ENCODE measurements around the gene NAE1.

The NAE1 gene

DNA sequence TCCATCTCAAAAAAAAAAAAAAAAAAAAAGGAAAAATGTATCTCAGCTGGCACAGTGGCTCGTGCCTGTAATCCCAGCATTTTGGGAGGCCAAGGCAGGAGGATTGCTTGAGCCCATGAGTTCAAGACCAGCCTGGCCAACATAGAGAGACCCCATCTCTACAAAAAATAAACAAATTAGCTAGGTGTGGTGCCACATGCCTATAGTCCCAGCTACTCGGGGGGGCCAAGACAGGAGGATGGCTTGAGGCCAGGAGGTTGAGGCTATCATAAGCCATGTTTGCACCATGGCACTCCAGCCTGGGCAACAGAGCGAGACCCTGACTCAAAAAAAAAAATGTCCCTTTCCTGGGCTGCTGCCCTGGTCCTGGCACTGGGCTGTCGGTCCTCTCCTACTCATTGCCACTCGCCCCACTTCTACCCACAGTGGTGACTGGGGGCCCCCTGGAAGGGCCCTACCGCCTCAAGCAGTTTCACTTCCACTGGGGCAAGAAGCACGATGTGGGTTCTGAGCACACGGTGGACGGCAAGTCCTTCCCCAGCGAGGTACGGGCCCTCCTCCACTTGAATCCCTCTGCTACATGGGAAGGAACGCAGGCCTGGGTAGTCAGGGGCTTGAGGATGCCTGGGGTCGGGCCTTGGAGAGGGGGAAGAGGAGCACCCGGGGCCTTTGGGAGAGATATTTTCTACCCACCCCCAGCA lies 19.5 kb upstream of the NAE1 start:
- DNase-seq (ENCODE audit: low read depth in 3 of 3): no peak

DNA sequence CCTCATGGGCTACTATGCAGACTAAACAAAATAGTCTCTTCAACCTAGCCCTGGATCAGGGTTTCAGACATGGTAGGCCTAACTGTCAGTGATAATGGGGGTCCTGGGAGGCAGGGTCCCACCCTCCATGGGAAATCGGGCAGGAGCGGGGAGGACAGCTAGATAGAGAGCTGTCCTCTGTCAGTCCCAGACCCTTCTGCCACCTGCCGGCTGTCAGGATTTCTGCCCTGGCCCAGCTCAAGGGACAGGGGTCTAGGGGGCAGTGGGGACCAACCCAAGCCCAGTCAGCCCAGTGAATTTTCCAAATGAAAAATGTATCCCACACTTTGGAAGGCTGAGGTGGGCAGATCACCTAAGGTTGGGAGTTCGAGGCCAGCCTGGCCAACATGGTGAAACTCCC lies 18.8 kb upstream of the NAE1 start:
- DNase-seq (ENCODE audit: low read depth in 3 of 3): no peak

DNA sequence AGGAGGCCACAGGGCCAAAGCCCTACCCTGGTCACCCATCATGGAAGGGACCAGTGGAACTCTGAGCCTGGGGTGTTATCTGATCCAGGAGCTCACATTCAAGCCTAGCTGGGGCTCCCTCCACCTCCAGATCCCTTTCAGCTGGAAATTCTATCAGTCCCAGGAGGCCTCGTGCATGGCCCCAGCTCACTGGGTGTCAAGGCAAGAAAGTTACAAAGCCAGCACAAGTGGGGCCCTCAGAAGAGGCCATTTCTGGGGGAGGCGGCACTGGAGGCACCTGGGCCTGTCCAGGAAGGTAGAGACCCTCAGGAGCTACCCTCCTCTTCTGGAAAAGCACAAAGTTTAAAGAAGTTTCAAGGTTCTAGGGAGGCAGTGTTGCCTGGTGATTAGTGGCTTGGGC lies 18.2 kb upstream of the NAE1 start:
- DNase-seq (ENCODE audit: low read depth in 3 of 3): no peak

DNA sequence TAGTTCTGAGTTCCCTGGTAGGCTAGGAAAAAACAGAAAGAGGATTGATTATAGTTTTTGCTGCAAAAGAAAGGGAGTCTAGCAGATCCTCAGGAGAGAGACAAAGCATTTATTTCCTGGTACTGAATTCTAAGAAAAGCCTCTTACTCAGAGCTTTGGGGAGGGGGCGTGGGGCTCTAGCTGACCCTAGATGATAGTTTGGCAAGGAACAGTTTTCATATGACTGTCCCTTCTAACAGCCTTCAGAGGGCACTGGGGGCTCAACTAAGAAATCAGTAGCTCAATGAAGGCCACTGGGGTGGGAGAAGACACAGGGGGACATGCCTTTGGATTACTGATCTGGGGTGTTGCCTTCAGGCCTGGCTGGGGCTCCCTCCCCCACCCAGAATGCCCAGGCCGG lies 17.4 kb upstream of the NAE1 start:
- DNase-seq (ENCODE audit: low read depth in 3 of 3): no peak

DNA sequence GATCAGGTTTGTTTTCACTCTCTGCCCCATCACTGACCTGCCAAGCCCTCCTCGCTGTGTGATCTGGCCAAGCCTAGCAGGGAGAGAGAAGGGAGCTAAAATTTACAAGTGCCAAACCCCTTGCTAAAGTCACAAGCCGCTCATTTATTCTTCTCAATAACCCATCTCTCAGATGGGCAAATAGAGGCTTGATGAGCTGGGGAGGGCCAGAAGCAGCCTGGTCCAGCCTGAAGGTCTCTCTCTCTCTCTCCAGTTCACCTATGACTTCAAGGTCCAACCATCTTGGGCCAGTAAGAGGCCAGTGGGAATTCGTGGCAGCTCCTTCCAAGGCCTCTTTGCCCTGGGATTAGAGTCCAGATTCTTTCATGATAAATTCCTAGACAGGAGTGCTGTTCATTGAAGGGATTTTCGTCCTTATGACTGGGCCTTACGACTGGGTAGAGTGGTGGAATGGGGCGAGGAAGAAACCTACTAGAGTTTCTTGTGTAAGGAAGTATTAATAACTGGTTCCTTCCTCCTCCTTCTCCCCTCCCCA lies 16.8 kb upstream of the NAE1 start:
- no peak for DNase-seq (ENCODE audit: low read depth in 3 of 3)

DNA sequence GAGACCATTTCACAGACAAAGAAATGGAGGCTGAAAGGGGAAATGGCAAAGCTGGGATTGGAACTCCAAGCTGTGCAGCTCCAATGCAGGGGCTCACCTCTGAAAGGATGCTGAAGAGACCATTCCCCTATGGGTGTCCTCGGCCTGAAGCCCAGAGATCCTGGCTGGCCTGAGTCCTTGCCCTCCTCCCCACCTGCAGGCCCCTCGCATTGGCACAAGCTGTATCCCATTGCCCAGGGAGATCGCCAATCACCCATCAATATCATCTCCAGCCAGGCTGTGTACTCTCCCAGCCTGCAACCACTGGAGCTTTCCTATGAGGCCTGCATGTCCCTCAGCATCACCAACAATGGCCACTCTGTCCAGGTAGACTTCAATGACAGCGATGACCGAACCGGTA lies 16.1 kb upstream of the NAE1 start:
- no peak for DNase-seq (ENCODE audit: low read depth in 3 of 3)

DNA sequence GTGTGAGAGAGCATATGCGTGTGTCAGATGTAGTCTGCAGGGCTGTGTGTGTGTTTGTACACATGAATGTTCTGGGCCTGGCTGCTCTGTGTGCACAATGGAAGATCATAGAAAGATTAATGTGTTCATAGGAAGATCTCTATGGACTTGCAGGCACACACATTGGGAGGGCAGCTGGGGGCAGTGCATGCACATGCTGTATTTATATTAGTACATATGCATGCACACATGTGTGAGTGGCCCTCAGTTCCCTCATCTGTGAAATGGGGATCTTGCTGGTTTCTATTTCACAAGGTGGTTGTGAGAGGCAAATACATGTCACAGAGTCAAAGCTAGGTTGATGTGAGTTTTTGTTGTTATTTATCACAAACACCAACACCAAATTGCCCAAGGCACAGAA lies 15.5 kb upstream of the NAE1 start:
- DNase-seq (ENCODE audit: low read depth in 3 of 3): no peak

DNA sequence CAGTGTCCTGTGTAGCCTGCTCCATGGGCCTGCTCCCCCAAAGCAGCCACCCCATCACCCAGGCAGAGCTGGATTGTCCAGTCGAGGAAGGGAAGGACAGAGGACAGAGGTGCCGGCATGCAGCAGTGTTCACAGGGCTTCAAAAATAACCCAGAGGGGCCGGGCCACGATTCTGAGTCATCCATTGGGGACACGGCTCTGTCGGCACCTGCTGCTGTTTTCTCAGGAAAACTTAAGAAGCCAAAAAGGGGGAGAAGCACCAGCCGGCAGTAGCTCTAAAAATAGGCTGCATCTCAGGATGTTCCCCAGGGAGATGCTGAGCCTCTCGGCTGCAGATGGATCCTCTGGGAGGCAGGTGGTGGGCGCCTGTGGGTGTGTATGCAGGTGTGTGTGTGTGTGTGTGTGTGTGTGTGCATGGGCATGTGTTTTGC lies 15.0 kb upstream of the NAE1 start:
- DNase-seq (ENCODE audit: low read depth in 3 of 3): no peak

DNA sequence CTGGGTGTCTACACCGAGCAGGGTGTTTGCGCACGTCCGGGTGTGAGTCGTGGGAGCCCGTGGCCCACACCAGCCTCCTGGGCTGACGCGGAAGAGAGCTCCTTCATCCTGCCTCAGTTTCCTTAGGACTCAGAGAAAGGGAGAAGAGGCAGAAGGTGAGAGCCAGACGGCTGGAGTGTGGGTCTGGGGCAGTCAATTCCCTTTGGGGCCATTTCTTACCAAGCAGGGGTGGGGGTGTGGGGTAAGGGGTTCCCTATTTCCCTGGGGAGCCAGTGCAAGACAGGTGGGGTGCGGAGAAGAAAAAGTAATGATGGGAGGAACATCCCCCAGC lies 14.3 kb upstream of the NAE1 start:
- no peak for DNase-seq (ENCODE audit: low read depth in 3 of 3)

DNA sequence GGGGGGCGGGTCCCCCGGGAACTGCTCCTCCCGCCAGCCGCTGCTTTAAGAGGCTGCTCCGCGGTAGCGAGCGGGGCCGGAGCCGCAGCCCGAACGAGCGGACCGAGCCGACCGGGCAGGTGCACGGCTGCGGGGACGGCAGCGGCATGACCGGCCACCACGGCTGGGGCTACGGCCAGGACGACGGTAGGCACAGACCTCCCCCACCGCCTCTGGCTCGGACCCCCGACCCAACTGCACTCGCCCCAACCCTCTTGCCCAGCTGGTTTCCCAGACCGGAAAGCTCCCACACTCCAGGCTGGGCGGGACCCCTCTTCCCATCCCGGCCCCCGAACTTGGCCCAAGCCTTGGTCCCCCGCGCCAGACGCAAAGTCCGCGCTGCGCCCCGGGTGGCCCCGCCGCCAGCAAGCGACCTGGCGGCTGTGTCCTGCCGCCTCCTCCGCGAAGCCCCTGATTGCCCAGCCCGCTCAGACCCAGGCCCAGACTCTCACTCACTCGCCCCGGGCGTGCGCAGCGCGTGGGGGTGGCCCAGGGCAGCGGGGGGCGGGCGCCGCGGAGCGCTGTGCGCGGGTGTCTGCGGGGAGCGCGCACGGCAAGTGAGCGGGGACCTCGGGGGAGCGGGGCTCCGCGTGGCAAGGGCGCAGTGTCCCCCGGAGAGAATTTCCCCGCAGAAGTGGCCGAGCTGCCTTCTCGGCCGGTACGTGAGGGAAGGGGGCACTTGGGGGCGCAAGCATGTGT lies 13.7 kb upstream of the NAE1 start, which contains the start of gene CA7:
CA7 (plus strand) TSS at position 73 of the 738 bp plus-strand sequence; CDS start at position 147, 74 bp downstream.
- no peak for DNase-seq (ENCODE audit: low read depth in 3 of 3)

DNA sequence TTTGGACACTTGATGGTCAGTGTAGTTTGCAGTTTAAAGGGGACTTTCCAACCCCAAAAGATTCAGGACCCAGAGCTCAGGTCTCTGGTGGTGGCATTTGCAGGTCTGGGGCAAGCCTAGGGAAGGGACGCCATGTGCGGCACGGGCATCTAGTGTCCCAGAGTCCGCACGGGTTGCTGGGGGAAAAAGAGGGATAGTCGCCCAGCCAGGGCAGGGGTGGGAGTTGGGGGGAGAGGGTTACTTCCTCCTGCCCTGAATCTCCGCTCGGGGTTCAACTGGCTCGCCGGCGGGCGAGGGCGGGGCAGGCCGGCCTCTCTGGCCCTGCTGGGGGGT lies 13.2 kb upstream of the NAE1 start:
- no peak for DNase-seq (ENCODE audit: low read depth in 3 of 3)

DNA sequence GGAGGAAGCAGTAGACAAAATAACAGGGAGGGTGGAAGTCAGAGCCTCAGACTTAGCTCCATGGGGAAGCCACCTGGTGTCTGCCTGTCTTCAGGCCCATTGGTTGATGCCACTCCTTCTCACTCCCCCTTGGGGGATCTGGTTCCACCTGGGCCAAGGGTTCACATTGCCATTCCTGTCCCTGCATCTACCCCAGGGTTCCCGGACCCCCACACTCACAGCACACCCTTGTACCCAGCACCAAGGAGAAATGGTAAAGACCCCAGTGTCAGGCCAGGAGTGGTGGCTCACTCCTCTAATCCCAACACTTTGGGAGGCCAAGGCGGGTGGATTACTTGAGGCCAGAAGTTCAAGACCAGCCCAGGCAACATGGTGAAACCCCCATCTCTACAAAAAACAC lies 12.4 kb upstream of the NAE1 start:
- no peak for DNase-seq (ENCODE audit: low read depth in 3 of 3)

DNA sequence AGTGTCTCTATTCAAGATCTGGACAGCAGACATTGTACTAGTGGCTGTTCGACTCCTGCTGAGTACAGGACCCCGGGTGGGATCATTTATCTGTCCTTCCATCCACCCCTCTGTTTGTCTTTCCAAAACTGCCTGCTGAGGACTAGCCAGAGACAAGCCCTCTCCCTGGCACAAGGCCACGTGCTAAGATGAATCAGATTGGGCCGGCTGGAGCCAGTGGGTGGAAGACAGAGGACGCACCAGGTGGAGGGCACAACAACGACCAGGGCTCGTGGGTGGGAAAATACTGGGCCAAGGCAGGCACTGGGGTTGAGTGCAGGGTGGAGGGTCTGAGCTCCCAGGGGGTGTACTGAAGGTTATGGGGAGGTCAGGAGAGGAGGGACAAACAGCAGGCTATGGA lies 12.0 kb upstream of the NAE1 start:
- no peak for DNase-seq (ENCODE audit: low read depth in 3 of 3)

DNA sequence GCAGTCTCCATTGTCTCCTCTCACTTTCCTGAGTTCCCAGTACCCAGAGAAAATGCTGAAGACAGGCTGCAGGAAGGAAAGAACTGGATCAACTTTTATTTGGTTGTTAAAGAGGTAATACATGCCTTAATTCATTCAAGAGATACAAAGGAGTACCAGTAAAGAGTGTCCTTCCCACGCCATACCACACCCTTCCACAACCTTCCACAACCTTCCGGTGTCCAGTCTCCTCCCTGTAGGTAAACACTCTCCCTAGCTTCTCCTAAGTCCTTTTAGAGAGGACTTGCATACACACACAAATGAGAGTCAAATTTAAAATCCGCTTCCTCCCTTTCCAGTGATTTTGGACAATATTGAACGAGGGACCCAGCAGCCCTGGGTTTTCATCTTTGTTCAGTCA lies 10.6 kb upstream of the NAE1 start:
- no peak for DNase-seq (ENCODE audit: low read depth in 3 of 3)

DNA sequence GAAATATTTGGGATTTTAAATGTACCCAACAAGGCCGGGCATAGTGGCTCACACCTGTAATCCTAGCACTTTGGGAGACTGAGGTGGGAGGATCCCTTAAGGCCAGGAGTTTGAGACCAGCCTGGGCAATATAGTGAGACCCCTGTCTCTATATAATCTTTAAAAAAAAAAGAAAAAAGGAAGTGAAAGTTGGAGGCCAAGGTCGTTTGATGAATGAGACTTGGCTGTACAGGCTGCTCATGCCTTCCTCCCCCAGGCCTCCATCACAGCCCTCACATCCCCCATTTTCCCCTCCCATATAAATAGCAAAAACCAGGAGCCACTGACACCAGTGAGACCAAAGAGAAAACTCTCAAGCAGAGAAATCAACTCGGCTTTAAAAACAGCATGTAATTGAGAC lies 10.1 kb upstream of the NAE1 start:
- no peak for DNase-seq (ENCODE audit: low read depth in 3 of 3)

DNA sequence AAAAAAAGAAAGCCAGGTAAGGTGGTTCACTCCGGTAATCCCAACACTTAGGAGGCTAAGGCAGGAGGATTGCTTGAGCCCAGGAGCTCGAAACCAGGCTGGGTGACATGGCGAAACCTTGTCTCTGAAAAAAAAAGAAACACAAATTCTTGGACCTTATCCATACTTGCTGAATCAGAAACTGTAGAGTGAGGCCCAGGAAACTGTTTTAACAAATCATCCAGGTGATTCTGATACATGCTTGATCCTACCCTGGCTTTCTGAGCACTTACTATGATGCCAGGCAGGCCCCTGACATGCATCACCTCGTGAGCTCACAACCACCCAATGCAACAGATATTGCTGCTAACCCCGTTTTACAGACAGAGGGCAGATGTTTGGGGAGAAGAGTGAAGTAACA lies 4.0 kb upstream of the NAE1 start:
- no peak for DNase-seq (ENCODE audit: low read depth in 3 of 3)

DNA sequence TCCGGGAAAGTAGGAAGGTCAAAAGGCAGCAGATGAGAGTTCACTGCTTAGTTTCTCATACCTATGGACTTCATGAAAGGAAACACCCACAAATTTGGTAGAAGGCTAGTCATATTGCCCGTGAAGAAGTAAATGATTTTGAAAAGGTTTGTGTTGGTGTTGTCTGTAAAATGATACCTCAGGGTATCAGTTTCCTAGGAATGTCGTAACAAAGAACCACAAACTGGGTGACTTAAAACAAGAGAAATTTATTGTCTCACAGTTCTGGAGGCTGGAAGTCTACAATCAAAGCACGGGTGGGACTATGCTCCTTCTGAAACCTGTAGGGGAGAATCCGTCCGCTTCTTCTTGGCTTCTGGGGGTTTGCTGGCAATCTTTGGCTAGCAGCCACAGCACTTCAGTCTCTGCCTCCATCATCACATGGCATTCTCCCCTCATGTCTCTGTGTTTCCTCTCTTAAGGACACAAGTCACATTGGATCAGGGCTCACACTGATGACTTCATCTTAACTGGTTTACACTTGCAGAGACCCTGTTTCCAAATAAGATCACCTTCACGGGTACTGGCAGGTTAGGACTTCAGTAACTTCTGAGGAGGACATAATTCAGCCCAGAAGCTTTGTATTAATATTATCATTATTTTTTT lies 2.0 kb upstream of the NAE1 start:
- no peak for DNase-seq (ENCODE audit: low read depth in 3 of 3)

DNA sequence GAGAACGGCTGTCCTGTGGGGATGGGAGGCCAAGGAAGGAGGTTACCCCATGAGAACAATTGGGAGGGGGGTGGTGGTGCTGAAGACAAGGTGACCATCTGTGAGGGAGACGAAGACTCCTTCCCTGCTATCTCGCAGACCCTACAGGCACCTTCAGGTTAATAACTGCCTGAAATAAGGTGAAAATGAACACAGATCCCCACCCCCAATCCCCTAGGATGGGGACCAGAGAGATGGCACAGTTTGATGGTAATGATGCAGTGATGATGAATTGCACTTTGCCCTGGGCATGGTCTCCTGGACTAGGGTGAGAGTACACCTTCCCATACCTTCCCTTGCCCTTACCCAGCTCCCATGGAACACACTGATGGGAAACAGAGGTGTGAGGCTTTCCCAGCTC lies 1.4 kb upstream of the NAE1 start:
- DNase-seq (ENCODE audit: low read depth in 3 of 3): no peak

DNA sequence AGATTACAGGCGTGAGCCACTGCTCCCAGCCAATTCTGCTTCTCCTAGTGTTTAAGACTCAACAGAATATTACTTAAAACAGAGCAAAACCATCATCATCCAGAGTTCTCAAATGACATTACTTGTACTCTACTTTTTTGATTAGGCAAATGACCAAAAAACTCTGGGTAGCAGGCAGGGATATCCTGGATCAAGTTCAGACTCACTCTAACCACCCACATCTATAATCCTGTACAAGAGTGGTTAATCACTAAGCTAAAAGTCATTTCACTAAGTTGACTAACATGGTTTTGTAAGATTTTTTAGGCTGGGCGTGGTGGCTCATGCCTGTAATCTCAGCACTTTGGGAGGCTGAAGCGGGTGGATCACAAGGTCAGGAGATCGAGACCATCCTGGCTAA lies 6.8 kb downstream of the NAE1 start:
- DNase-seq (ENCODE audit: low read depth in 3 of 3): no peak

DNA sequence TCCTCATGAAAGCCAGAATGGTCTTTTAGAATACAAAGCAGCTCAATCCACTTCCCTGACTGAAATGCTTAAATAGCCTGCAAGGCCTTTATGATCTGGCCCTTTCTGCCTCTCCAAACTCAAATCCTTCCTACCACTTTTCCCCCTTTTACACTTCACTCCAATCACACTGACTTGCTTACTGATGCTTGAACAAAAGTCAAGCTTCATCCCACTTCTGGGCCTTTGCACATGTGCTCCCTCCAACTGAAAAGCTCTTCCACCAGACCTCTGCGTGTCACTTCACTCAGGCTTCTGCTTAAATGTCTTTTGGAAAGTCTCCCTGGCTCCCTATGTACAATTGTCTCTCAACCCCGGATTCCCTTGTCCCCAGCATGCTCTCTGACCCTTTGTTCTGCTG lies 16.0 kb downstream of the NAE1 start:
- no peak for DNase-seq (ENCODE audit: low read depth in 3 of 3)

DNA sequence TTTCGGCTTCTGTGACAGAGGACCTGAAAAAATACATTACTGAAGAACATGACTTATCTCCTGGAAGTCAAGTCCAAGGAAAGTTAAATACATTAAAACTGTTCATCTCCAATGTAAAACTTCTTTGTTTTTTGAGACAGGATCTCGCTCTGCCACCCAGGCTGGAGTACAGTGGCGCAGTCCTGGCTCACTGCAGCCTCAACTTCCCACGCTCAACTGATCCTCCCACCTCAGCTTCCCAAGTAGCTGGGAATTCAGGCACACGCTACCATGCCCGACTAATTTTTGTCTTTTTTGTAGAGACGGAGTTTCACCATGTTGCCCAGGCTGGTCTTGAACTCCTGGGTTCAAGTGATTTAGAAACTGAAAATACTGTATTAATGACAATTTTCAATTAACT lies 19.7 kb downstream of the NAE1 start:
- no peak for DNase-seq (ENCODE audit: low read depth in 3 of 3)

DNA sequence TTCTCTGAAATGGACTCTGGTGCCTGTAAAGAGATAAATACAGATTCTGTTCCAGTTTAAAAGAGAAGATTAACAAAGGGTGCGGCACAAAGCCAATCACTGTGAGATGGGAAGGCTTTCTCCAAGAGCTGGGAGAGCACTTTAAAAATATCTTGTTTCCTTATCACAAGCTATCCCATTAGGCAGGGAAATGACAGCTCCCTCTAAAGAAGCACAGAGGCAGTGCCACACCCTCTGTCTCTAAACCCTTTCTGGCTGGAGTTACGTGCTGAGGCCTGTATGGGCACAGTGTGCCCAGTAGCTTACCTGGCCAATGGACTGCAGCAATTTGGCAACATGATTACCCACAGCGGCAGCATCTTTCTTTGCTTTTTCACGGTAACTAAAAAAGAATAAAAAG lies 20.4 kb downstream of the NAE1 start:
- DNase-seq (ENCODE audit: low read depth in 3 of 3): no peak

DNA sequence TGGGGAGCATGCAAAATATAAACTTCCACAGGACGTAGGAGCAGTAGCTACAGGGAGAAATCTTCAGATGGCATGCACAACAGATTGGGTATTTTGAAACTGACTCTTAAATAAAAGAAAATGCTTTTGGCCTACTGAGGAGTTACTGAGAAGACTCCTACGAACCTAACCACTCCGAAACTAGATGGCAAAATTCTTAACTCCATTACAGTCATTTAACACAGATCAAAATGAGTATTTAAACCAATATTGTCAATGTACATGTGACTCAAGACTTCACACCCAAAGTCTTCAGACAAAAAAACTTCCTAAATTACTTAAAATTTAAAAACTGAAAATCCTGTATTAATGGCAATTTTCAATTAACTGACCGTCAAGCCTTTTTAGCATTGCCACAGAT lies 21.0 kb downstream of the NAE1 start:
- DNase-seq (ENCODE audit: low read depth in 3 of 3): no peak
